Renal cortical epithelial cell (primary cell): ENCODE data around the gene PELO. TPM values are rescaled to one million over a fixed set of nuclear protein-coding genes. Genes with fewer than 3 reads are reported as not detected.

ENCODE experiments used
- DNase-seq: peaks from one replicate; pipeline ENCODE4 v3.0.0-alpha.2; 2011; ENCODE audit warnings: low read depth
- total RNA-seq: library from RNA; depleted of rRNA; stranded (reverse); fragments of >200 nt; gene quantifications from 2 replicates; pipeline ENCODE4 v1.2.3, GENCODE V29; 2014

The PELO gene
- total RNA-seq, 1 donor from 2014 or later, result 34.0 TPM

DNA sequence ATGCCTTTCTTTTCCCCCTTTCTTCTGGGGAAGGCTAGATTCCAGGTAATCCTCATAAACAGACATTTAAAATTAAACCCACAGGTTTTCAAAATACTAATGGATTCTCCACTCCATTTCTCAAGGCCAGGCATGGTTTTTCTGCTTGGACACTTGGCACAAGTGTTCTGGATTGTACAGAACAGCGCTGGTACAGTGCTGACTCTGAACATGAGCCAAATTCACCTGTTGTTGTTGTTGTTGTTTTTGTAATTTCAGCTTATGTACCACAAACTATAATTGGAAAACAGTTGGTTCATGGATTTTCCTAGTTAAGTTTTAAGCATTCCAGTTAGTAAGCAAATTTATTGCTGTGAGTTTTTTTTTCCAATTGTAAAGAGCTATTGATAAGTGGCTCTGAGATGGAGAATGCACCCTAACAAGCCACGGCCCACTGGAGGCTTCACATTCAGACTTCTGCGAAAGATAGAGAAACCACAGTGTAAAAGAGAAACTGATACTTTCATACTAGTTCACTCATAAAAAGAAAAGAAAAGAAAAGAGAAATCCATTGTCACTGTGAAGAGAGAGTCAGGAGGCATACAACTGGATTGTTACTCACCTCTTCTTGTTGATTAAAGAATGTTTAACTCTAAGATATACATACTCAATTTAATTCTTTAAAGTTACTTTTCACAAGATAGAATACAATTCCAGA lies 16.2 kb upstream of the PELO start:
- no peak for DNase-seq

DNA sequence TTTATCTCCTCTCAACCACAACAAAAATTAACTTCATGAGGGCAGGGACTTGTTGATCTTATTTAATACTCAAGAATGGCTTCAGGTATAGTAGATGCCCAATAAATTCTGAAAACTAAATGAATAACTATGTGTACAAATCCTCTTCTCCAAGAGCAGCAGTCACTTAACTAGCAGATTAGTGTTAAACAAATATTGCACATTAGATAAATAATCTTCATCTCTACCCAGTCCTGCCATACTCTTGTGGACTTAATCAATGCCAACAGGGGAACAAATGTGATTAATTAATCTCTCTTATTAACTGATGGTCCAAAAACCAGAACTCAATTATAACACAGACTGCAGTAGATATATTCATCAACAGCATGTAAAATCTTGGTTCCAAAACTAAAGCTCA lies 15.0 kb upstream of the PELO start:
- DNase-seq, result no peak

DNA sequence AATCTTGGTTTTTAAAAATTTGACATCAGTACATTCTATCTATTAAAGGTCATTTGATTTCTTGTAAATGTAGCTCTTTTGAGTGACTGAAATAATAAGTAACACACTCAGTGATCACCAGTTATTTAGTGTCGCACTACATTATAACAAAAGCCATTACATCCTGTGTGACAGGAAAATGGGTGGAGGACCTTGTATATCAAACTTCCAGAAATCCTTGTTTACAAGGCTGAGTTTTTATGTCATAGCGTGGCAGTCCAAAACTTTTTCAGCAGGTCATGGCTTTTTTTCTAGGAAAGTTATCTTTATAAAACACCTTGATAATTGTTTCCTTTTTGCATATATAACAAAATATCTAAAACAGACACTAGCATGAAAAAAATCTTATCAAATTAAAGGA lies 14.4 kb upstream of the PELO start:
- no peak for DNase-seq

DNA sequence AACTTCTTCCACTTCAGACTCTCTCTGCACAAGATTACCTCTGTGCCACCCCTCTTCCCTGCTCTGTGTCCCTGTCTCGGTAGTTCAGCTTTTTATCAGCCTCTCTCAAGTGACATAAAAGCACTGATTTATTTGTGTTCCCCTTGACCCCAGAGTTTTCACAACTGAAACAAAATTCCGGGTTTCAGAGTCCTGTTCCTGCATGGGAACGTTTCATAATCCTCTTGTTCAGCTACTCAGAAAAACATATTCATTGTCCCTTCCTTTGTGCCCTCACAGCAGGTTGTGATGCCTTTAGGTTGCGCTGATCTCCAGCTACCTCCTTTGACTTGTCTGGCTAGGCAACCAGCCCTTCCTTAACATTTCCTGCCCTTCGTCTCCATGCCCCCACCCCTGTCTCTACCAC lies 13.7 kb upstream of the PELO start:
- DNase-seq, result no peak

DNA sequence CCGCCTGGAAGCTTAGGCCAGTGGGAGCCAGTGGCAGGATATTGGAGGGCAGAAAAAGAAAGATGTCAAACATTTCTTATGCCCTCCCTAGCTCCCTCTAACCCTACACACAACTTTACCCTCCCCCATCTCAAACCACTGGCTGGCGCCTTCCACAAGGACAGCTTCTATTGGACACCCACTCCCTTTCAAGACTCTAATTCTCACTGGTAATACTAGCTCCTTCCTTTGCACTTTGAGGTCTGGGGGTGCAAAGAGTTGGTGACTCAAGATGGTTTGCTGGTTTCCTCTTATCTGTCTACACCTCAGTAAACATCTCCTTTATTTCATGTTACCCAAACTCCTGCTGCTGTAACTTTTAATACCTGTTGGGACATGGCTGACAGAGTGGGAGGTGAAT lies 11.6 kb upstream of the PELO start:
- DNase-seq, result no peak

DNA sequence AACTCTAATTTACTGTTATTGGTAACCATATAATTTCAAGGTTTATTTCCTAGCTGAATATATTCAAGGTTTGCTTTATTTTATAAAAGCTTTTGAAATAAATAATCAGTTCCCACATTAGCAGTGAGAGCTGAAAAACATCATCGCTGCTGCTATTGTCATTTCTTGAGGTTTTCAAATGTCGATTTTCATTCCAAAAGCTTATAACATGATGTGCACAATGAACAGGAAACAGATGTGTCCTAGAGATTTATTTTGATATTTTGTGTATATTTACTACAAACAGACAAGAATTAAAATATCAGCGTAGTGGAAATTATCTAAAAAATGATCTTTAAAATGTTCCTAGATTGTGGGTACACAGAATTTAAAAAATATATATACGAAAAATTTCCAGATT lies 10.5 kb upstream of the PELO start:
- DNase-seq, result no peak

DNA sequence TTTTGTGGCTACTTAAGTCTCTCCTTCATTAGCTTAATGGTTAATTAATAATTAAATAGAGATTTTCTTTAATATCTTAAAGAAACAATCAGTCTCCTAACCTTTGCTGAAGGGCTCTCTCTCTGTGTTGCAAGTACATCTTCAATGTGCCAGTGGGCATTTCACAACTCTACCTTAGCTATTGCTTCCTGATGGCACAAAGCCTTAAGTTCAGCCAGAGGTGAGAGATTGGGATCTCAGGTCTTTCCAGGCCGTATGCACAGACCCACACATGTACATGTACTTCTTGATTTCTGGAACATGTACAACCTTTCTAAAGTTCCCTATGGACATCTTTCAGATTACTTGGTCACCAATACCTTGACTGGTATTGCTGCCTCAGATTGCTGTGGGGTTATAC lies 8.9 kb upstream of the PELO start:
- DNase-seq, result no peak

DNA sequence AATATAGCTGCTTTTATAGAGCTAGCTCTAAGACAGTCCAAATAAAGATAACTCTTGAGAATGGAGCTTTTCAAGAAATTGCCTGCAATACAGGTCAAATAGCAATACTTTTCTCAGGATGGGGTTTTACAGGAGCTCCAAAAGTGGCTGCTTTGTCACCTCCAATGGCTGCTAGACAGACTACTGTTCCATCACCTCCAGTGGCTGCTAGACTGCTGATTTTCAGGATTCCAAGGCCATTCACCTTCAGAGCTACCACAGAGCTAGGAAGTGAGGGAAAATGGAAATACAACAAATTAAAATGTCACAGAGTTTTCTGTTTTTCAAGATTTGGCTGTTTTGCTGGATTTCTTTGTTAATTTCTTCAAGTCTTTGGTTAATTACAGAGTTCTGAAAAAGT lies 8.5 kb upstream of the PELO start:
- no peak for DNase-seq

DNA sequence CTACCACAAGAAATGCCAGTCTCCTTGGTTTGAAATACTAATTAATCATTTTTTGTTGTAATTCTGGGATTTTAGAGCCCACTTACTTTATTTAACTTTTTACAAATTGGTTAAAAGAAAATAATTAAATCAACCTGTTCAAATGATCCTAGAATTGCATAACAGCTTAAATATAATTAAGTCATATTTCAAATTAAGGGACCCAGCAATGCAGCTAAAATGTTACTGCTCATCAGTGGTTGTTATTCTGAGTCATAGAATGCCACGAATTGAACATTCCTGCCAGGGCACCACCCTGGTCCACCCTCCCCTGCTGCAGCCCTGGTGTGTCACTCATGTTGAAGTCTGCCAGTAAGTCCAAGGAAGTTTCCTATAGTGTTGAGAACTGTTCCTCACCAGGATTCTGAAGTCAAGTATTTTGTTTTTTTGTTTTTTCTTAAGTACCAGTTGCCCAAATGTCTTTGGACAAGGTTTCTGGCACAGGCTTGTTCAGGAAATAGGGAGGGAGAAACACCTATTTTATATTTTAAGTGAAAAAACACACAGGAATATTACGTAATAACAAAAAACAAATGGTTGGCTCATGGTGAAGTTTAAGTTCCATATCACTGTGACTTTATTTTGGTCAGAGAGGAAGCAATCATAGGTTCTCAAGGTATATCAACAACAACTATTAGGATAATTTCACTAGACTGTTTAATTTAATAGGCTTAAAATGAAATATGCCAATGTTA lies 4.3 kb upstream of the PELO start:
- DNase-seq, result peak; percentile 69

DNA sequence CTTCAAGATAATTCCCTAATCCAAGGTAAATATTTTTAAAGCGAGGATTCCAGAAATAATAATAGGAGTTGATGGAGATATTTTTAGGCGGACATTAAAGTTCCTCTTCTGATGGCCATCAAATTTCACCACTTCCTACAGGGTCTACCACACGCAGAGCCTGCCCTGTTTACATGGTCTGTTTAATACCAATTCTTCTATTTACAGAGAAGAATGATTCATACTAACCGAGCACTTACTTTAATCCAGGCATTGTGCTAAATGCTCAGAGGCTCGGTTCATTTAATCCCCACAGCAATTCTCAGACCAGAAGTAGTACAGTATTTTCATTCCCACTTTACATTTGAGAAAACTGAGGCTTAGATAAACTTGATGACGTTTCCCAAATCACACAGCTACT lies 3.0 kb upstream of the PELO start:
- no peak for DNase-seq

DNA sequence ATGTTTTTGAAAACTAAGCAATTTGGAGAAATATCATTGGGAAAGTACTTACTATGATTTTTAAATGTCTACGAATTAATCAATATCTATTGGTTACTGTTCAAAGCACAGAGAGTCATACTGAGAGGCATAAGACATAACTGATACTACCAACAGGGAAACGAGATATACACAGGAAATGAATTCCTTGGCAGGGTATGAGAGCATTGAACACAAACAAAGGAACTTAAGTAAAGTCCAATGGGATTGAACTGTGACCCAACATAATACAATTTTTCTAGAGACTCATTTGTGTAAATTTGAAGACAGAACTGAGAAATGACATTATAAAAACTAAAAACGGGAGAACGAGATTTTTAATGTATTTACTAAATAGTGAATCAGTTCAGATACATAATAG lies 1.3 kb upstream of the PELO start:
- no peak for DNase-seq

DNA sequence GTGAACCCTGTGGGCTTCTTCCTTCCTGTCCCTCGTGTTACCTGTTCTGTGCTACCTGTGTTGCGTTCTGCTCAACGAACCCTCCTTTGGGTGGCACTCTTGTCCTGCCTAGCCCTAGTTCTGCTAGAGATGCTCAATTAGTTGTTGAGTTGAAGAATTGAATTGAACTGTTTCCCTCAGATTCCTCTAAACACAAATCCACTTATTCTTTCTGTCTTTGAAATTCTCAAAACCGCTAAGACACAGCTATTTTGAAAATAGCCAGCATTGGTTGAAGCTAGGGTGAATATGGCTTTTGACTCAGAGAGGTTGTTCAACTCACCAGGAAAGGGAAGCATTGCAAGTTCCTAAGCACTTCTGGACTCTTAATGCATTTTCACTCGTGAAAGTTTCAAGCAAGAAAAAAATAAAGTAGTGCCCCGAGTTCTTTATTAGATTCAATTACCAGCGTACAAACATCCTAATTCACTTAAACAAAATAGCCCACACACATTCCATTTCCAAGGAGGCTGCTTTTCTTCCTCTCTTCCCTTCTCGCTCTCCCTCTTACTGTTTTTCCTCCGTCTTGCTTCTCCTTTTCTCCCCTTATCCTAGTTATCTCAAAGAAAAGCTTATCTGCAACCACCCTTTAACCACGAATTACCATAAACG lies 642 bp upstream of the PELO start:
- peak; percentile 64 for DNase-seq

DNA sequence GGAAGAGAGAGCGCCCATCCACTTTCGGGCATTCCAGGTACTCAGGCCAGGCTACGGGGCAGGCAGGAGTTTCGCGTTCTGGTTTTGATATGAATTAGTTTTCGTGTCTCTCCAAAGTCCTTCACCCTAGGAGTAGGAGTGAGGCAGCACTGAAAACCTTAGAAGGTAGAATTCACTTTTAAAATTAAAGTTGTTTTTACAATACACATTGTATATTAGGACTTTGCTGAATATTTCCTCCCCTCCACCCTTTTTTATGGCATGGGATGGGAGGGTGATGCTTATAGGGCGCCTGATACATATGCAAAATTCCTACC lies 747 bp downstream of the PELO start:
- no peak for DNase-seq

DNA sequence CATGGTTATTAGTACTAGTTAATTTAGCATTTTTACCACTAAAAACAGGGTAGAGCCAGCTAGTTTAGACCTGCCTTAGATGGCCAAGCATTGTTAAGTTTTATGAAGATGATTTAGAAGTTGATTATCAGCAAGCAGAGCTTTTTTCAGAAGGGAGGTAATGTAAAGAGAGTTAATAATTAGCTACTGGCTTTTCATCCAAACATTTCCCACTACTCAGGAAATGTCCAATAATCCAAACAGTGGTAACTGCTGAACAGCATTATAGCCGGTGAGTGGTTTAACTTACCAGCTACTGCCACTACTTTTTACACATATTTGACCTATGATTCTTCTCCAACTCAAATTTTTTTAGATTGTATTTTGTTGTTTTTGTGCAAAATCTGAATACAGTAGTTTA lies 1.7 kb downstream of the PELO start:
- DNase-seq, result no peak

DNA sequence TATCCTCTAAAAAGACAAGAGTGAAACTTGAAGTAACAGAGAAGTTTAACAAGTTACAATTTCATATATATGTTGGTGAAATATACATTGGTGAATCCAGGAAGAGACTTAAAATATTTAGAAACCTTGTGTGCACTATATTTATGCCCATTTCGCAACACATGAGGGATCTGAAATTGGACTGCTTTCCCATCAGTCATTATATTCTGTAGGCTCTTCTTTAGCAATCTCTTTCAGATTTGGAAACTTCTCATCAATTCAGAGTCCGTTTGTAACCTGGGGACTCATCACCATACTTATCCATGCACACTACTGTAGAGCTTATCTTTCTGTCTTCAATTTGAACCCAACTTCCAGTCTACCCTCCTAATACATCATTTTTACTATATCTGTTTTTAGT lies 2.1 kb downstream of the PELO start:
- DNase-seq, result no peak

DNA sequence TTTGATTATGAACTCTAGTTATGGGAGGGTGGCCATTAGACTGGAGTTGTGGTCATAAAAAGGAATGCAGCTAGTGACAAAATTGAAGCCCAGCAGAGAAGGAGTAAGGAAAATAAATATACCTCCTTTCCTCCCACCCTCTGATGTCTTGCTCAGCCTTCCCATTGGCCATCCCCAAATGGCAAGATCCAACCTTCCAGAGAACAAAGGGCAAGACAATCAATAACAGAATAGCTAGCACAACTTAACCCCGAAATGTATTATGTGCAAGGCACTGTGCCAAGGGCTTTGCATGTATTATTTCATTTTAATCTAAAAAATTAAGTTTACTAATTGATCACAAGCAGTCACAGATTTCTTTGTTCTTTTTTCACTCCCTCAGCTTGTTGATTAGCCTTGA lies 3.6 kb downstream of the PELO start:
- no peak for DNase-seq

DNA sequence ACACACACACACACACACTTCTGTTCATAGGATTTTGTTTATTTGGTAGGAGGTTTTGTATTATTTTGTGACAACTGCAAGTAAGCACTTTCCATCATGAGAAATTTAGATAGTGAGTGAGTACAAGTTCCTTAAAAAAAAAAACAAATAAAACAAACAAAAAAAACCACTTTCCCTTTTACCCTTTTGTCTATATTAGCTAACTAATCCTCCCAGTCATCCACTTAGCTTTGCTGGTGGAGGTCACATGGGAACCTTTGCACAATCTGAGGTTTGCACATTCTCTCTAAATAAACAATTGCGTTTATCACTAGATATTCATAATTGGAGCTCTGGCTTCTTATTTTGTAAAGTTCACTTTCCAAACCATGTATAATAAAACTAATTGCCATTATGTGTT lies 6.8 kb downstream of the PELO start:
- DNase-seq, result no peak

DNA sequence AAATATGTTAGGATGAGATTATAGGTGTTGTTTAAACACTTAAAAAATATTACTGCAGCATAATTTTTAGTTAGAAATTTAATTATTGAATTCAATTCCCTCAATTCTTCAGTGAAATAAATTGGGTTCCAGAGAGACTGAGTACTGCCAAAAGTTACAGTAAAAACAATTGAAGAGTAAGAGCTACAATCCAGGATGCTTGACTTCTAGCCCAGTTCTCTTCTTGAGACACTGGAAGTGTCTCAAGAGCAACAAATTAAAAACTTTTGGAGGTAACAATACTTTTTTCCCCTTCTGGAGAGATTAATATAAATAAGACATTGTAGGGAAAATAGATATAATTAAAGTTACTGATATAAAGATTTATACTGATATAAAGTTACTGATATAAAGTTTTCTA lies 8.3 kb downstream of the PELO start:
- no peak for DNase-seq

DNA sequence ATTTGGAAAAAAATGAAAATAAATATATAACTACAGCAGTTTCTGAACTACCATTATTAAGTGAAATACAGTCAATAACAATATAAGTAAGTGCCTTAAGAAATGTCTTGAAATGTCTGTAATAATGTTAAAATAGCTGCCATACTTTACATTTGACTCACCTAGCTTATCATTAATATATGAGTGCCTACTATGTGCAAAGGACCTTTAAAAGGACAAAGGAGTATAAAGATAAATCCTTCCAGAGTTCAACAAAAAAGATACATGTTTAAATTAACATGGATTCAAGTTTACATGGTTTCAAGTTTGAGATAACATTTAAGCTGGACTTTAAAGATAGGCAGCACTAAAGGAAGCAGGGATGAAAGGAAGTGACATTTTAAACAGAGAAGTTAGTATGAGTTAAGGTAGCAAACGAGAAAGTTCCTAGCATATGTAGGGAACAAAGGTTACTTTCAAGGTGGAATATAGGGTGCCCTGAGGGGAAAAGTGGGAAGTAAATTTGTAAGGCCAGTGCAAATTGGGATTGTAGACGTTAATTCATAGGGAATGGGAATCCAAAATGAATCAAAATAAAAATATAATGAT lies 8.9 kb downstream of the PELO start:
- DNase-seq, result no peak

DNA sequence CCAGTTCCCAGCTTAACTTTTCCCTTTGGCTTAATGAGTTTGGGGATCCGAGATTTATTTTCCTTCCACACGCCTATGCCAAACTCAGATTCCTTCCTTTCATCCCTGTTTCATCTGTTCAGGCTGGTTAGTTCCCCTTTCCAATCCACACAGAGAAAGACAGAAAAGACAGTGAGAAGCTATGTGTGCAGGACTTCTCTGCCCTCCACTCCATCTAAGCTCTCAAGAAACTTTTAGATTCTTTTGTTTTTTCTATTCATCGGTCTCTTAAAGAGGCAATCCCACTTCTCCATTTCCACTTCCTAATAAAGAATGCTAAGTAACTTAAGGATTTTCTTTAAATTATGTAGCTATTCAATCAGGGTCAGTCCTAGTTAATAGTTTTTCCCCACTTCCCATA lies 11.2 kb downstream of the PELO start:
- no peak for DNase-seq

DNA sequence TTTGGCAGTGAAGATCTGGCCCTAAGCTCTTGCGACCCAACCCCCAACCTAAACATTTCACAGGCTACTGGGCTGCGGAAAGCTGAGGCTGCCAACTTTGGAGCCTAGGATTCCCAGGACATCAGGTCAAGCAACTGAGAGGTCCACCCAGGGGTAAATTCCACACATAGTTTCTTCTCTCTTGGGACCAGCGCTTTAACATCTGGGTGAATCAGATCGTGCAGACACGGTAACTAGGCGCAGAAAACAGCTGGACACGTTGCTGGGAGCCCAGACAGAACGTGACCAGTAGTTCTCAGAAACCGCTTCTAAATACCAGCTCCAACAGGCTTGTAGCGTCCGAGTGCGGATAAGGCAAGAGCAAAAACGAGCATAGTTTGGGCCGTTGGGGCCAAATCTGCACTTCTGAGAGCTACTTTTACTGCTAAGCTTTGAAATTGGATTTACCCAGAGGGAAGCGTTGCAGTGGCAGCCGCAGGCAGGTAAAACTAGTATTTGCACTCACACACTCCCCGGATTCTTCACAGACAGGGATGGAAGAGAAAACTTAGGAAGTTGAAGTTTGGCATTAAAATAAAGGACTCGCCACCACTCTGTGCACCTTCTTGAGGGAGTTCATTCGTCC lies 11.8 kb downstream of the PELO start:
- peak; percentile 91 for DNase-seq

DNA sequence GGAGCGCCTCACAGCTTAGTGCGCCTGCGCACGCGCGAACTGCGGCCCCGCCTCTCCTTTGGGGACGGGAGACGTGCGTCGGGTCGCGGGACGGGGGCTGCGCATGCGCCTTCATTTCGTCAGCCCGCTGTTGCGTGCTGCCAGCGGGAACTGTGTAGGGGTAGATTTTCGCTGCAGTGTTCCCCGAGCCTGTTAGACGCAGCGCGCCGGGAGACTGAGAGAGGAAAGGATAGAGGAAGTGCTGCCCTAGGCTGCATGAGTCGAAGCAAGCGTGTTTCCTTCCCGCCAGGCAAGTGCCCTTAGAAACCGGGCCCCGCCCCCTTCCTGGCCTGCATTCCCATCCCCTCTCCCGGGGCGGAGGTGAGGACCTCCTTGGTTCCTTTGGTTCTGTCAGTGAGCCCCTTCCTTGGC lies 12.3 kb downstream of the PELO start:
- DNase-seq, result peak; percentile 83
